Astrocyte (in vitro differentiated cells and primary cell): Measurements from ENCODE around the gene DNAH3.

Experiments
- CTCF ChIP-seq: IDR thresholded peaks from 2 replicates; pipeline ENCODE4 v1.5.1; 2011; ENCODE audit warnings: low read depth, mild to moderate bottlenecking, inconsistent platforms, low read length, moderate library complexity; ENCODE audit not compliant: insufficient read depth
- EZH2 ChIP-seq: IDR thresholded peaks from 2 replicates; pipeline ENCODE4 v1.6.1; 2012; ENCODE audit warnings: mild to moderate bottlenecking, low read length, inconsistent platforms; ENCODE audit not compliant: insufficient read depth

- TF ChIP-seq CTCF (no peak), EZH2 (no peak)
Observed at GRCh38 chr16:21060027-21060510, 90.6 kb downstream of the DNAH3 start.
